MM.1S (cell line): ENCODE measurements around the gene EXOC4.
"Not testable (repeated sequence)": the region's sequence is repeated elsewhere in the genome, so short reads cannot be mapped to it uniquely, and the experiment has no call there.

ENCODE experiments used
- DNase-seq: peaks from one replicate; pipeline ENCODE4 v3.0.0-alpha.2; 2015
- H2AFZ ChIP-seq: fragments of 300-600 bp; sonication (generic); 2 replicates; pipeline ENCODE4 v1.6.0; 2016; ENCODE audit warnings: antibody characterized with exemption, low read length
- H3F3A ChIP-seq: fragments of 300-600 bp; sonication (generic); 2 replicates; pipeline ENCODE4 v1.6.1; 2016; ENCODE audit warnings: mild to moderate bottlenecking, antibody characterized with exemption, low read length, moderate library complexity, mixed read lengths; ENCODE audit not compliant: insufficient read depth
- H3K27ac ChIP-seq: fragments of 300-600 bp; sonication (generic); 2 replicates; pipeline ENCODE4 v1.5.1; 2016; ENCODE audit warnings: mild to moderate bottlenecking, low read length
- H3K27me3 ChIP-seq: fragments of 300-600 bp; sonication (generic); replicated peaks from 2 replicates; pipeline ENCODE4 v1.6.0; 2016; ENCODE audit warnings: low read length; ENCODE audit not compliant: insufficient read depth
- H3K36me3 ChIP-seq: fragments of 300-600 bp; sonication (generic); replicated peaks from 2 replicates; pipeline ENCODE4 v1.6.1; 2016; ENCODE audit warnings: mild to moderate bottlenecking, low read length, mixed read lengths; ENCODE audit not compliant: insufficient read depth
- H3K4me1 ChIP-seq: fragments of 300-600 bp; sonication (generic); 2 replicates; pipeline ENCODE4 v1.6.1; 2016; ENCODE audit warnings: low read length, mixed read lengths
- H3K4me2 ChIP-seq: fragments of 300-600 bp; sonication (generic); 2 replicates; pipeline ENCODE4 v1.6.0; 2016; ENCODE audit warnings: low read depth, low read length
- H3K4me3 ChIP-seq: fragments of 300-600 bp; sonication (generic); 2 replicates; pipeline ENCODE4 v1.5.1; 2016; ENCODE audit warnings: low read length, mixed read lengths
- H3K79me2 ChIP-seq: fragments of 300-600 bp; sonication (generic); 2 replicates; pipeline ENCODE4 v1.6.1; 2016; ENCODE audit warnings: mixed run types, low read length, mixed read lengths
- H3K9ac ChIP-seq: fragments of 300-600 bp; sonication (generic); 2 replicates; pipeline ENCODE4 v1.6.1; 2016; ENCODE audit warnings: low read length, mixed read lengths
- H3K9me2 ChIP-seq: fragments of 300-600 bp; sonication (generic); replicated peaks from 2 replicates; pipeline ENCODE4 v1.6.1; 2016; ENCODE audit warnings: mild to moderate bottlenecking, low read length, mixed read lengths; ENCODE audit not compliant: insufficient read depth
- H3K9me3 ChIP-seq: fragments of 300-600 bp; sonication (generic); replicated peaks from 2 replicates; pipeline ENCODE4 v1.6.1; 2016; ENCODE audit warnings: mild to moderate bottlenecking, low read length, mixed read lengths; ENCODE audit not compliant: insufficient read depth
- H4K20me1 ChIP-seq: fragments of 300-600 bp; sonication (generic); 2 replicates; pipeline ENCODE4 v1.6.1; 2016; ENCODE audit warnings: mild to moderate bottlenecking, low read length, moderate library complexity, mixed read lengths; ENCODE audit not compliant: insufficient read depth
- EZH2 ChIP-seq: fragments of 300-600 bp; sonication (generic); optimal IDR thresholded peaks from 2 replicates; pipeline ENCODE3; 2017; ENCODE audit warnings: low read depth, mild to moderate bottlenecking, antibody characterized with exemption, low read length, mixed read lengths
- EZH2phosphoT487 ChIP-seq: fragments of 300-600 bp; sonication (generic); IDR thresholded peaks from 2 replicates; pipeline ENCODE4 v1.6.1; 2018; ENCODE audit warnings: antibody characterized with exemption, low read length
- TF ChIP-seq, protein P1 (sequence below): fragments of 300-600 bp; sonication (generic); IDR thresholded peaks from 2 replicates; pipeline ENCODE4 v1.5.1; 2016; ENCODE audit warnings: antibody characterized with exemption, low read length, mixed read lengths

The EXOC4 gene

DNA sequence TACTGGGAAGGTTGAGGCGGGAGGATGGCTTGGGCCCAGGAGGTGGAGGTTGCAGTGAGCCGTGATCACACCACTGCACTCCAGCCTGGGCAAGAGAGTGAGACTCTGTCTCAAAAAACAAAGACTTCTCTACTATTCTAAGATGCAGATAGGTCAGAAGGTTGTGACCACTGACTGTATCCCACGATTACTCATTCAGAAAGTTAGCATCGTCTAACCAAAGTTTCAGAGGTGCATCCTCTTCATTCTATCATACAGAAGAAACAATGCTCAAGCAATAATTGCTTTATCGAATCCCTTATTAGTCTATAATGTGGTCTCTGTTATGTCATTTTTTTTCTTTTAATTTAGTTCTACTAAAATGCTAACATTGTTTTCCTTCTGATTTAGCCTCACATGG lies 525.6 kb downstream of the EXOC4 start:
- no peaks in the 10 kb centered on the region for H3K9me2 ChIP-seq
- no peak overlapping the region for H3K9ac ChIP-seq
- no peak overlapping the region for H3K4me3 ChIP-seq
- no peaks in the 10 kb centered on the region for H3K27me3 ChIP-seq
- no peak for DNase-seq
- no peak overlapping the region for H3K4me2 ChIP-seq
- H3K9me3 ChIP-seq: no peaks in the 10 kb centered on the region
- no peak overlapping the region for H2AFZ ChIP-seq
- no peaks in the 10 kb centered on the region for H3K36me3 ChIP-seq
- H4K20me1 ChIP-seq: no peaks in the 10 kb centered on the region
- H3K4me1 ChIP-seq: no peaks in the 10 kb centered on the region
- no peaks in the 10 kb centered on the region for H3K79me2 ChIP-seq
- H3F3A ChIP-seq: no peaks in the 10 kb centered on the region
- TF ChIP-seq EZH2 (no peak), EZH2phosphoT487 (no peak)
- TF ChIP-seq, protein P1, sequence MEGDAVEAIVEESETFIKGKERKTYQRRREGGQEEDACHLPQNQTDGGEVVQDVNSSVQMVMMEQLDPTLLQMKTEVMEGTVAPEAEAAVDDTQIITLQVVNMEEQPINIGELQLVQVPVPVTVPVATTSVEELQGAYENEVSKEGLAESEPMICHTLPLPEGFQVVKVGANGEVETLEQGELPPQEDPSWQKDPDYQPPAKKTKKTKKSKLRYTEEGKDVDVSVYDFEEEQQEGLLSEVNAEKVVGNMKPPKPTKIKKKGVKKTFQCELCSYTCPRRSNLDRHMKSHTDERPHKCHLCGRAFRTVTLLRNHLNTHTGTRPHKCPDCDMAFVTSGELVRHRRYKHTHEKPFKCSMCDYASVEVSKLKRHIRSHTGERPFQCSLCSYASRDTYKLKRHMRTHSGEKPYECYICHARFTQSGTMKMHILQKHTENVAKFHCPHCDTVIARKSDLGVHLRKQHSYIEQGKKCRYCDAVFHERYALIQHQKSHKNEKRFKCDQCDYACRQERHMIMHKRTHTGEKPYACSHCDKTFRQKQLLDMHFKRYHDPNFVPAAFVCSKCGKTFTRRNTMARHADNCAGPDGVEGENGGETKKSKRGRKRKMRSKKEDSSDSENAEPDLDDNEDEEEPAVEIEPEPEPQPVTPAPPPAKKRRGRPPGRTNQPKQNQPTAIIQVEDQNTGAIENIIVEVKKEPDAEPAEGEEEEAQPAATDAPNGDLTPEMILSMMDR: no peak
- no peak overlapping the region for H3K27ac ChIP-seq

DNA sequence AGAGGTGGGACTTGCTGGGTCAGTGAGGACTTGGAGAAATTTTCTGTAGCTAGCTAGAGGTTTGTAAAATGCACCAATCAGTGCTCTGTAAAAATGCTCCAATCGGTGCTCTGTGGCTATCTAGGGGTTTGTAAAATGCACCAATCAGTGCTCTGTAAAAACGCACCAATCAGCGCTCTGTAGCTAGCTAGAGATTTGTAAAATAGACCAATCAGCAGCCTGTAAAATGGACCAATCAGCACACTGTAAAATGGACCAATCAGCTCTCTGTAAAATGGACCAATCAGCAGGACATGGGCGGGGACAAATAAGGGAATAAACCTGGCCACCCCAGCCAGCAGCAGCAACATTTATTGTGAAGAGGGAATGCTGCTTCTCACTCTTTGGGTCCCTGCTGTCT lies 526.7 kb downstream of the EXOC4 start:
- not testable (repeated sequence) for DNase-seq, H3K9me3 ChIP-seq, H3K4me1 ChIP-seq, H3K36me3 ChIP-seq, H2AFZ ChIP-seq, H4K20me1 ChIP-seq, H3K27ac ChIP-seq, H3K4me2 ChIP-seq, H3F3A ChIP-seq, H3K9me2 ChIP-seq, H3K79me2 ChIP-seq, H3K4me3 ChIP-seq, H3K9ac ChIP-seq, H3K27me3 ChIP-seq

DNA sequence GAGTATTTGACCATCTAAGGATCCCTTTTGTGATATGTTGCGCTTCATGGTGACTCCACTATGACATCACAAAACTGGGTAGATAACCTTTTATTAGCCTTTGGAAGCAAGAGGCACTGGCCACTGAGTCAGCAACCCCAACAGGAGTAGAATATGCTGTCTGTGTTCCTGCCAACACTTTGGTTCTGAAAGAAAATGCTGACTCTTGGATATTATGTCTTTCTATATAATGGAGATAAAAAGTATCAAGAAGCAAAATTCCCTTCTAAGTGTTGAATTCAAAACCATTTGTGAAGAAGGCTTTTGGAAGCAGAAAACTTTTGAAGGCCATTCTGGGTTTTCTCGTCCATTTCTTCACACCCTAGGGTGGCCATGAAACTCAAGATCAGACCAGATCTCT lies 528.0 kb downstream of the EXOC4 start:
- H3K79me2 ChIP-seq: no peaks in the 10 kb centered on the region
- no peaks in the 10 kb centered on the region for H3K4me1 ChIP-seq
- H3K27ac ChIP-seq: no peak overlapping the region
- no peaks in the 10 kb centered on the region for H3K9me3 ChIP-seq
- H3K9me2 ChIP-seq: no peaks in the 10 kb centered on the region
- H3K36me3 ChIP-seq: no peaks in the 10 kb centered on the region
- H3K4me2 ChIP-seq: no peak overlapping the region
- no peak for DNase-seq
- no peaks in the 10 kb centered on the region for H3K27me3 ChIP-seq
- no peaks in the 10 kb centered on the region for H4K20me1 ChIP-seq
- no peak overlapping the region for H3K9ac ChIP-seq
- H3K4me3 ChIP-seq: no peak overlapping the region
- no peak for TF ChIP-seq EZH2
- TF ChIP-seq, protein P1: no peak
- no peak for TF ChIP-seq EZH2phosphoT487
- H3F3A ChIP-seq: no peaks in the 10 kb centered on the region
- H2AFZ ChIP-seq: no peak overlapping the region

DNA sequence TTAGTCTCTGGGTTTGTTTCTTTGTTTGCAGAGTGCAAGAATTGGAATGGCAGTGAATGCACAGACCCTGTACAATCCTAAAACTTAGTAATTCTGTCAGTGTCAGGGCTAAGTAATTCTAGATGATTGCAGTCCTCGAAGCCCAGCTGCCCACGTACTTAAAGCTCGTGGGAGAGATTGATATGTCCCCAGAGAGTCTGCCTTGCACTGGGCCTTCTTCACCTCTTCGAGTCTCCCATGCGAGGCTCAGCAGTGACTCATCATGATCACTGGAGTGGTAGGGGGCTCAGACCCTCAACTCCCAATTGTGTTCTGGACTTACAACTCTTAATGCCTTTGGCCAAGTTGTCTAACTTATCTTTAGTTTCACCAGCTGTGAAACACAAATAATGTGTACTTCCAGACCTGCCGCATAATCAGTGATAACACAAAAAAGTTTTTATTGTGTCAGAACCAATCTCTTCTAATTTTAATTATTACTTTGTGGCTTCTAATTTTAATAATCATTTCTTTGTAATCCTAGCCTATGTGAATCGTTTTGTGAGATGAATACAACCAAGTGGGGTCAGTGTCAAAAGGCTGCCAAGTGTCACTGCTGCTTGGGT lies 528.7 kb downstream of the EXOC4 start:
- TF ChIP-seq, protein P1: no peak
- TF ChIP-seq EZH2phosphoT487 (no peak), EZH2 (no peak)
- Histone ChIP-seq H3K36me3 (no peaks in the 10 kb centered on the region), H3K4me1 (no peaks in the 10 kb centered on the region), H3K9me2 (no peaks in the 10 kb centered on the region), H3K79me2 (no peaks in the 10 kb centered on the region), H3K9ac (no peak overlapping the region), H3K4me3 (no peak overlapping the region), H3K9me3 (no peaks in the 10 kb centered on the region), H3K4me2 (no peak overlapping the region), H2AFZ (no peak overlapping the region), H3K27me3 (no peaks in the 10 kb centered on the region), H3F3A (no peaks in the 10 kb centered on the region), H3K27ac (no peak overlapping the region), H4K20me1 (no peaks in the 10 kb centered on the region)
- DNase-seq: no peak
